GM12872 (cell line): Measurements from ENCODE around the gene NEDD4L.

Source experiments
- TF ChIP-seq, protein P1 (sequence below): IDR thresholded peaks from 3 replicates; pipeline ENCODE4 v1.5.1; 2011; ENCODE audit warnings: low read depth, mild to moderate bottlenecking, low read length, moderate library complexity; ENCODE audit not compliant: insufficient read depth

NEDD4L gene

DNA sequence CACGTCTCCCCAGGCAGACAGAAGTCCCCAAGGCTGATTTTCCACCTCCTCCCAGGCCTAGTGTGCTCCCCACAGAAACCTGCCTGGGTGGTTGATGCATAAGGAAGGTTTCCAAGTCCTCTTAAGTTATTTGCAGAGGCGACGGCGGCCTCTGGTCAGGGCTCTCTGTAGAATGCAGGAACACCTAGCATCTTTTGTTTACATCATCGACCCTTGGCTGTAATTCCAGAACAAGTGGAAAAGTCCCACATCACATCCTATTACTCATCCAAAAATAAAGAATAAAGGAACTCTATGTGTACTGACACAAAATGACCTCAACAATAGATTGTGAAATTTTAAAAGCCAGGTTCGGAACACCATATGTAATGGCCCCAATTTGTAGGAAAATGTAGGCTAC is 373.7 kb downstream of the NEDD4L start:
- TF ChIP-seq, protein P1, sequence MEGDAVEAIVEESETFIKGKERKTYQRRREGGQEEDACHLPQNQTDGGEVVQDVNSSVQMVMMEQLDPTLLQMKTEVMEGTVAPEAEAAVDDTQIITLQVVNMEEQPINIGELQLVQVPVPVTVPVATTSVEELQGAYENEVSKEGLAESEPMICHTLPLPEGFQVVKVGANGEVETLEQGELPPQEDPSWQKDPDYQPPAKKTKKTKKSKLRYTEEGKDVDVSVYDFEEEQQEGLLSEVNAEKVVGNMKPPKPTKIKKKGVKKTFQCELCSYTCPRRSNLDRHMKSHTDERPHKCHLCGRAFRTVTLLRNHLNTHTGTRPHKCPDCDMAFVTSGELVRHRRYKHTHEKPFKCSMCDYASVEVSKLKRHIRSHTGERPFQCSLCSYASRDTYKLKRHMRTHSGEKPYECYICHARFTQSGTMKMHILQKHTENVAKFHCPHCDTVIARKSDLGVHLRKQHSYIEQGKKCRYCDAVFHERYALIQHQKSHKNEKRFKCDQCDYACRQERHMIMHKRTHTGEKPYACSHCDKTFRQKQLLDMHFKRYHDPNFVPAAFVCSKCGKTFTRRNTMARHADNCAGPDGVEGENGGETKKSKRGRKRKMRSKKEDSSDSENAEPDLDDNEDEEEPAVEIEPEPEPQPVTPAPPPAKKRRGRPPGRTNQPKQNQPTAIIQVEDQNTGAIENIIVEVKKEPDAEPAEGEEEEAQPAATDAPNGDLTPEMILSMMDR = no peak

DNA sequence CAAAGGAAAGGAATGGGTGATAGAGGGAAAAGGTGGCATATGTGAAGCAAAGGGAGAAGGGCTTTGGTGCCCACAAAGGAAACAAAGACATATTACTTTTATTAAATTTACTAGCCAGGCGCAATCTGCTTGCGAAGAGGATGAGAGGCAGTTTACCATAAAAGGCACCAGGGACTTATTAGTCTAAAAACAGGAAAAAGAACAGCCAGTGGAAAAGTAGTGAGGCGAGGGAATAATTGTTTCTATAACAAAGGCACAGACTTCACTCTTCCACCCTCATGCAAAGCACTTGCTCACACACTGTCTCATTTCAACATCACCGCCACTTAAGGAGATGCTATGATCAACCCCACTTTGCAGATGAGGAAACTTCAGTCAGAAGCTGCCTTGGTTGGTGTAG is 374.3 kb downstream of the NEDD4L start:
- TF ChIP-seq, protein P1 = no peak

DNA sequence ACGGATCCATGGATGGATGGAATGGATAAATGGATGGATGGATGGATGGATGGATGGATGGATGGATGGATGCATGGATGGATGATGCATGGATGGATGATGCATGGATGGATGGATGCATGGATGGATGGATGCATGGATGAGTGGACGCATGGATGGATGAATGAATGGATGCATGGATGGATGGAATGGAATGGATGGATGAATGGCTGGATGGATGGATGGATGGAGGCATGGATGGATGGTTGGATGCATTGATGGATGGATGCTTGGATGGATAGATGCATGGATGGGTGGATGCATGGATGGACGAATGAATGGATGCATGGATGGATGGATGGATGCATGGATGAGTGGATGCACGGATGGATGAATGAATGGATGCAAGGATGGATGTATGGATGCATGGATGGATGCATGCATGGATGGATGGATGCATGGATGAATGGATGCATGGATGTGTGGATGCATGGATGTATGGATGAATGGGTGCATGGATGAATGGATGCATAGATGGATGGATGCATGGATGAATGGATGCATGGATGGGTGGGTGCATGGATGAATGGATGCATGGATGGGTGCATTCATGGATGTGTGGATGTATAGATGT is 375.7 kb downstream of the NEDD4L start:
- TF ChIP-seq, protein P1 = no peak

DNA sequence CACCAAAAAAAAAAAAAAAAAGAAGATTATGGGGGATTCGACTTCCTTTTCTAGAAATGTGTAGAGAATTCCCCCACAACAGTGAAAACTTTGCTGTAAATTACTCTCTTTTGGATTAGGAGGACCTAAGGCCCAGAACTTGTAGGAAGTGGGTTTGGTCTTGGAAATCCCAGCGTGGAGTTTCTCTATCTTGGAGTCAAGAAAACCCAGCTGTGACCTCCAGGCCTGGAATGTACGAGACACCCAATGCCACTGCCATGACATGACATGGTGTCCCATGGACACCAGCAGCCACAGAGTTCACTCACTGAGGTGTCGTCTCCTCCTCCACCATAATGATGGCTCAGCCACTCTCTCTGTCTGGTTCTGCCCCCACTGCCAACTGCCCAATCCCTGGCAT is 382.6 kb downstream of the NEDD4L start:
- TF ChIP-seq, protein P1 = no peak

DNA sequence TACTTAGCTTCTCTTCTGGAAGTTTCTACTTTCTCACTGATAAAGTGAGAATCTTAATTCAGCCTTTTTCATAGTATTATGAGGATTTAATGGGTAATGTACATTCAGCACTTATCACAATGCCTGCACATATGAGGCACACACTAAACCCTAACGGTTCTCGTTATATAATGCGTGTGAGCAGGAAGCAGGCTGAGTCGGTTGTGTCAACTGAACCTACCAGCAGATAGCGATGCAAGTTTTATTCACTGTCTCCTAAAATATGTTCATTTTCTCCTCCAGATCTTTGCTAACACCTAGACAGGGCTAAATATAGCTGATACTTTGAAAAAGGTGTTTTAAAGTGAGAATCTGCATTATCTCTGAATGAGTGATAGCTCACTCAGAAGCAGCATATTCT is 383.3 kb downstream of the NEDD4L start:
- TF ChIP-seq, protein P1 = no peak

DNA sequence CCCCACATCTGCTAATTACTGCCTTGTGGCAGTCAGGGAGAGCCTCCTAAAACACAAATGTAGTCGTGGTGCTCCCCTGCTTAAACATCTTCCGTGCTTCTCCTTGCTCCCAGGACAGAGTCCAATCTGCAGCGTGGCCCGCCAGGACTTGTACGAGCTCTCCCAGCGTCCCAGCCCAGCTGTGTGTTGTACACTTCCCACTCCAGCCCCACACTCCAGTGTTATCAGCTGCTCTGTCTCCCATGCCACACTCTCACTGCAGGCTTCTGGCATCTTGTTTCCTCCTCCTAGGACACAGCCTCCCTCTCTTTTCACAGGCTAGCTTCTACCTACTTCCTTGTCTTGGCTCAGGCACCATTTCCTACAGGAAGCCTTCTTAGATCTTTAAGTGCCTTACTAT is 385.4 kb downstream of the NEDD4L start:
- TF ChIP-seq, protein P1 = no peak

DNA sequence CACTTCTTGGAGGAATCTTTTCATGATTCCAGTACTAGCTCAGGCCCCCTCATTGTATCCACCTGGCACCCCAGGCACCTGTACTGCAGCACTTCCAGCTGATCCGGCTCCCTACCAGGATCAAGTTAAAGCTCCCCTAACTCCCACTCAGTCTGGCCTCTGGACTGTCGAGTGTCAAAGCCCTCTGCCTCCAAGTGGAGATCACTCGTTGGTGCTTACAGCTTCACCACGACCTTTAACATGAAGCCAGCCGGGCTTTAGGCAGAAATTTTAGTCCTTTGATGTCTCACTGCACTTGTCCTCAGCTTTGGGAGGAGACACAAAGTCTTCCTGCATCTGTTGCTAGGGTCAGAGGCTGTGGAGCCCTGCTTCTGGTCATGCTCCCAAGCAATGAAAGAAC is 387.2 kb downstream of the NEDD4L start:
- TF ChIP-seq, protein P1 = no peak
